H1 (cell line): ENCODE data around the gene MAD2L1. TPM values are rescaled to one million over a fixed set of nuclear protein-coding genes. Genes with fewer than 3 reads are reported as not detected.

Experiments
- CTBP2 ChIP-seq: IDR thresholded peaks from 2 replicates; pipeline ENCODE4 v1.7.0; 2011; ENCODE audit warnings: borderline replicate concordance, mild to moderate bottlenecking, moderate library complexity, mixed read lengths, low read length; ENCODE audit not compliant: insufficient read depth, insufficient read length
- KDM1A ChIP-seq: fragments of 200-600, 300-600 bp; sonication (generic); IDR thresholded peaks from 2 replicates; pipeline ENCODE4 v1.7.1; 2016; ENCODE audit warnings: mild to moderate bottlenecking, low read length, borderline replicate concordance
- POLR2AphosphoS5 ChIP-seq: IDR thresholded peaks from 2 replicates; pipeline ENCODE4 v1.6.1; 2011; ENCODE audit warnings: low read depth, low read length
- POU5F1 ChIP-seq: IDR thresholded peaks from 2 replicates; pipeline ENCODE4 v1.6.1; 2011; ENCODE audit warnings: low read depth, mild to moderate bottlenecking, low read length, moderate library complexity
- ZNF274 ChIP-seq: IDR thresholded peaks from 2 replicates; pipeline ENCODE4 v1.7.0; 2012; ENCODE audit warnings: low read length, borderline replicate concordance; ENCODE audit errors: extremely low read depth
- polyA plus RNA-seq, 7 experiments: library from polyadenylated mRNA; depleted of rRNA in 3 of 7; stranded (reverse) in 5 of 7; unstranded in 2 of 7; fragments of >200 nt in 5 of 7; fragments of 200-250 nt in 2 of 7; gene quantifications; 1 replicate in 5 of 7; 2 replicates in 1 of 7; 4 replicates in 1 of 7; pipeline versions ENCODE4 v1.2.1 to v1.2.3, GENCODE V29; 2011 to 2013; ENCODE audit warnings: missing spikeins in 2 of 7, mixed read lengths in 2 of 7
- total RNA-seq: library from RNA; stranded (reverse); fragmentation: NEBNext Ultra II Directional; extraction: Animal tissue kit (Norgen Biotek cat#: 25700); gene quantifications from 2 replicates; pipeline ENCODE4 v1.2.1, GENCODE V29; 2021
- TF ChIP-seq, protein P1 (sequence below): fragments of 300-600 bp; sonication (generic); IDR thresholded peaks from 2 replicates; pipeline ENCODE4 v1.7.1; 2012; ENCODE audit warnings: low read length, moderate library complexity, mild to moderate bottlenecking, inconsistent platforms; ENCODE audit not compliant: insufficient replicate concordance

Gene MAD2L1
- total and polyA plus RNA-seq, 2 of the 8 experiments (the other 6 are each of a cell fraction or from before 2014, with no cell fraction given): 51.1 to 88.1 TPM

DNA sequence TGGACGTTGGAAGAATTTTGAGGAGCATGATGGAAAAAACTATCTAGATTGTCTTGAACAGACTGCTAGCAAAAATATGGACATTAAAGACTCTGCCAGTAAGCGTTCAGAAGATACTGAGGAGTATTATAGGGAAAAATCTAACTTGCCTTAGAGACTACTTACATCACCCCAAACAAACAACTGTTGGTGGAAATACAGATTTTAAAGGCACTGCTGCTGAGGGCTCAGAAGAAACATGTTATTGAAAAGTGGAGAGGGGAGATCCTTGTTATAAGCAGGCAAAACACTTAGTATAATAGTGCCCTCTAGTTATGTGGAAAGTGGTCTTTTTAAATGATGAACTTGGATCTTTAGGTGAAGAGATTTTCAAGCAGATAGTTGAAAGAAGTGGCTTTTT, 29.2 kb downstream of the MAD2L1 start (continued):
- TF ChIP-seq, protein P1, sequence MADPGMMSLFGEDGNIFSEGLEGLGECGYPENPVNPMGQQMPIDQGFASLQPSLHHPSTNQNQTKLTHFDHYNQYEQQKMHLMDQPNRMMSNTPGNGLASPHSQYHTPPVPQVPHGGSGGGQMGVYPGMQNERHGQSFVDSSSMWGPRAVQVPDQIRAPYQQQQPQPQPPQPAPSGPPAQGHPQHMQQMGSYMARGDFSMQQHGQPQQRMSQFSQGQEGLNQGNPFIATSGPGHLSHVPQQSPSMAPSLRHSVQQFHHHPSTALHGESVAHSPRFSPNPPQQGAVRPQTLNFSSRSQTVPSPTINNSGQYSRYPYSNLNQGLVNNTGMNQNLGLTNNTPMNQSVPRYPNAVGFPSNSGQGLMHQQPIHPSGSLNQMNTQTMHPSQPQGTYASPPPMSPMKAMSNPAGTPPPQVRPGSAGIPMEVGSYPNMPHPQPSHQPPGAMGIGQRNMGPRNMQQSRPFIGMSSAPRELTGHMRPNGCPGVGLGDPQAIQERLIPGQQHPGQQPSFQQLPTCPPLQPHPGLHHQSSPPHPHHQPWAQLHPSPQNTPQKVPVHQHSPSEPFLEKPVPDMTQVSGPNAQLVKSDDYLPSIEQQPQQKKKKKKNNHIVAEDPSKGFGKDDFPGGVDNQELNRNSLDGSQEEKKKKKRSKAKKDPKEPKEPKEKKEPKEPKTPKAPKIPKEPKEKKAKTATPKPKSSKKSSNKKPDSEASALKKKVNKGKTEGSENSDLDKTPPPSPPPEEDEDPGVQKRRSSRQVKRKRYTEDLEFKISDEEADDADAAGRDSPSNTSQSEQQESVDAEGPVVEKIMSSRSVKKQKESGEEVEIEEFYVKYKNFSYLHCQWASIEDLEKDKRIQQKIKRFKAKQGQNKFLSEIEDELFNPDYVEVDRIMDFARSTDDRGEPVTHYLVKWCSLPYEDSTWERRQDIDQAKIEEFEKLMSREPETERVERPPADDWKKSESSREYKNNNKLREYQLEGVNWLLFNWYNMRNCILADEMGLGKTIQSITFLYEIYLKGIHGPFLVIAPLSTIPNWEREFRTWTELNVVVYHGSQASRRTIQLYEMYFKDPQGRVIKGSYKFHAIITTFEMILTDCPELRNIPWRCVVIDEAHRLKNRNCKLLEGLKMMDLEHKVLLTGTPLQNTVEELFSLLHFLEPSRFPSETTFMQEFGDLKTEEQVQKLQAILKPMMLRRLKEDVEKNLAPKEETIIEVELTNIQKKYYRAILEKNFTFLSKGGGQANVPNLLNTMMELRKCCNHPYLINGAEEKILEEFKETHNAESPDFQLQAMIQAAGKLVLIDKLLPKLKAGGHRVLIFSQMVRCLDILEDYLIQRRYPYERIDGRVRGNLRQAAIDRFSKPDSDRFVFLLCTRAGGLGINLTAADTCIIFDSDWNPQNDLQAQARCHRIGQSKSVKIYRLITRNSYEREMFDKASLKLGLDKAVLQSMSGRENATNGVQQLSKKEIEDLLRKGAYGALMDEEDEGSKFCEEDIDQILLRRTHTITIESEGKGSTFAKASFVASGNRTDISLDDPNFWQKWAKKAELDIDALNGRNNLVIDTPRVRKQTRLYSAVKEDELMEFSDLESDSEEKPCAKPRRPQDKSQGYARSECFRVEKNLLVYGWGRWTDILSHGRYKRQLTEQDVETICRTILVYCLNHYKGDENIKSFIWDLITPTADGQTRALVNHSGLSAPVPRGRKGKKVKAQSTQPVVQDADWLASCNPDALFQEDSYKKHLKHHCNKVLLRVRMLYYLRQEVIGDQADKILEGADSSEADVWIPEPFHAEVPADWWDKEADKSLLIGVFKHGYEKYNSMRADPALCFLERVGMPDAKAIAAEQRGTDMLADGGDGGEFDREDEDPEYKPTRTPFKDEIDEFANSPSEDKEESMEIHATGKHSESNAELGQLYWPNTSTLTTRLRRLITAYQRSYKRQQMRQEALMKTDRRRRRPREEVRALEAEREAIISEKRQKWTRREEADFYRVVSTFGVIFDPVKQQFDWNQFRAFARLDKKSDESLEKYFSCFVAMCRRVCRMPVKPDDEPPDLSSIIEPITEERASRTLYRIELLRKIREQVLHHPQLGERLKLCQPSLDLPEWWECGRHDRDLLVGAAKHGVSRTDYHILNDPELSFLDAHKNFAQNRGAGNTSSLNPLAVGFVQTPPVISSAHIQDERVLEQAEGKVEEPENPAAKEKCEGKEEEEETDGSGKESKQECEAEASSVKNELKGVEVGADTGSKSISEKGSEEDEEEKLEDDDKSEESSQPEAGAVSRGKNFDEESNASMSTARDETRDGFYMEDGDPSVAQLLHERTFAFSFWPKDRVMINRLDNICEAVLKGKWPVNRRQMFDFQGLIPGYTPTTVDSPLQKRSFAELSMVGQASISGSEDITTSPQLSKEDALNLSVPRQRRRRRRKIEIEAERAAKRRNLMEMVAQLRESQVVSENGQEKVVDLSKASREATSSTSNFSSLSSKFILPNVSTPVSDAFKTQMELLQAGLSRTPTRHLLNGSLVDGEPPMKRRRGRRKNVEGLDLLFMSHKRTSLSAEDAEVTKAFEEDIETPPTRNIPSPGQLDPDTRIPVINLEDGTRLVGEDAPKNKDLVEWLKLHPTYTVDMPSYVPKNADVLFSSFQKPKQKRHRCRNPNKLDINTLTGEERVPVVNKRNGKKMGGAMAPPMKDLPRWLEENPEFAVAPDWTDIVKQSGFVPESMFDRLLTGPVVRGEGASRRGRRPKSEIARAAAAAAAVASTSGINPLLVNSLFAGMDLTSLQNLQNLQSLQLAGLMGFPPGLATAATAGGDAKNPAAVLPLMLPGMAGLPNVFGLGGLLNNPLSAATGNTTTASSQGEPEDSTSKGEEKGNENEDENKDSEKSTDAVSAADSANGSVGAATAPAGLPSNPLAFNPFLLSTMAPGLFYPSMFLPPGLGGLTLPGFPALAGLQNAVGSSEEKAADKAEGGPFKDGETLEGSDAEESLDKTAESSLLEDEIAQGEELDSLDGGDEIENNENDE: no peak
- TF ChIP-seq ZNF274: no peak
- no peak for TF ChIP-seq POLR2AphosphoS5
- no peak for TF ChIP-seq KDM1A
- TF ChIP-seq CTBP2: no peak
- TF ChIP-seq POU5F1: no peak
